ENCODE measurements around the gene CDK5R2. TPM values are rescaled to one million over a fixed set of nuclear protein-coding genes. Genes with fewer than 3 reads are reported as not detected.

The CDK5R2 gene
- total and polyA plus RNA-seq, 2 donors from 2014 or later = not detected

- H3K9me3 ChIP-seq (ENCODE audit: control insufficient read depth in 2 of 3, insufficient read depth in 1 of 3, low read length in 3 of 3) = no peaks in the 10 kb centered on the region
- H3K9ac ChIP-seq (ENCODE audit: low read length in 3 of 3) = no peak overlapping the region
- intact Hi-C loops (cut with DNase I) = no loop called here
- peak overlapping the region in 1 of 3 donors; percentile 32 for H3K4me3 ChIP-seq (ENCODE audit: low read length in 3 of 3)
- no peak for FAIRE-seq
- peak; percentile 84 for TF ChIP-seq CTCF (IDR thresholded peaks at IDR 0.05; ENCODE audit: borderline replicate concordance, extremely low read depth, insufficient read depth)
- H3K27me3 ChIP-seq (ENCODE audit: control insufficient read depth, insufficient read depth, low read length) = peaks cover 56% of the 10 kb centered on the region
- H3K27ac ChIP-seq (ENCODE audit: low read depth in 2 of 2, low read length in 2 of 2) = no peak overlapping the region
- peaks cover 0 to 11% (median 0%) of the 10 kb centered on the region in 3 donors for H3K4me1 ChIP-seq (ENCODE audit: control insufficient read depth in 2 of 3, insufficient read depth in 2 of 3, low read depth in 1 of 3, low read length in 3 of 3)
- DNase-seq = peak; percentile 83 to 93 (median 88)
- no peaks in the 10 kb centered on the region for H3K36me3 ChIP-seq (ENCODE audit: control insufficient read depth in 2 of 3, insufficient read depth in 3 of 3, low read length in 3 of 3)
These were observed 36.7 kb downstream of the CDK5R2 start for GRCh38 chr2:218995972-218996711.

- H3K27ac ChIP-seq (ENCODE audit: low read depth in 2 of 2, low read length in 2 of 2) = no peak overlapping the region
- H3K4me3 ChIP-seq (ENCODE audit: low read length in 3 of 3) = no peak overlapping the region
- DNase-seq (no peak), FAIRE-seq (no peak)
- H3K27me3 ChIP-seq (ENCODE audit: control insufficient read depth, insufficient read depth, low read length) = peaks cover 49% of the 10 kb centered on the region
- intact Hi-C loops (cut with DNase I) = no loop called here
- no peaks in the 10 kb centered on the region for H3K36me3 ChIP-seq (ENCODE audit: control insufficient read depth in 2 of 3, insufficient read depth in 3 of 3, low read length in 3 of 3)
- H3K9me3 ChIP-seq (ENCODE audit: control insufficient read depth in 2 of 3, insufficient read depth in 1 of 3, low read length in 3 of 3) = no peaks in the 10 kb centered on the region
- peaks cover 0 to 11% (median 0%) of the 10 kb centered on the region in 3 donors for H3K4me1 ChIP-seq (ENCODE audit: control insufficient read depth in 2 of 3, insufficient read depth in 2 of 3, low read depth in 1 of 3, low read length in 3 of 3)
- TF ChIP-seq CTCF (IDR thresholded peaks at IDR 0.05; ENCODE audit: borderline replicate concordance, extremely low read depth, insufficient read depth) = no peak
- no peak overlapping the region for H3K9ac ChIP-seq (ENCODE audit: low read length in 3 of 3)
These were observed 37.5 kb downstream of the CDK5R2 start for GRCh38 chr2:218996937-218997336.

GRCh38 chr2:218997731-218998130 lies 38.3 kb downstream of the CDK5R2 start:
- H3K27ac ChIP-seq (ENCODE audit: low read depth in 2 of 2, low read length in 2 of 2) = no peak overlapping the region
- FAIRE-seq (no peak), DNase-seq (no peak)
- peaks cover 44% of the 10 kb centered on the region for H3K27me3 ChIP-seq (ENCODE audit: control insufficient read depth, insufficient read depth, low read length)
- no peaks in the 10 kb centered on the region for H3K9me3 ChIP-seq (ENCODE audit: control insufficient read depth in 2 of 3, insufficient read depth in 1 of 3, low read length in 3 of 3)
- H3K9ac ChIP-seq (ENCODE audit: low read length in 3 of 3) = no peak overlapping the region
- intact Hi-C loops (cut with DNase I) = no loop called here
- no peaks in the 10 kb centered on the region for H3K36me3 ChIP-seq (ENCODE audit: control insufficient read depth in 2 of 3, insufficient read depth in 3 of 3, low read length in 3 of 3)
- no peak for TF ChIP-seq CTCF (IDR thresholded peaks at IDR 0.05; ENCODE audit: borderline replicate concordance, extremely low read depth, insufficient read depth)
- no peak overlapping the region for H3K4me3 ChIP-seq (ENCODE audit: low read length in 3 of 3)
- H3K4me1 ChIP-seq (ENCODE audit: control insufficient read depth in 2 of 3, insufficient read depth in 2 of 3, low read depth in 1 of 3, low read length in 3 of 3) = peaks cover 0 to 18% (median 0%) of the 10 kb centered on the region in 3 donors

All from kidney (tissue), 14 donors.